ENCODE measurements around the gene CCDC152.

CCDC152 gene

DNA sequence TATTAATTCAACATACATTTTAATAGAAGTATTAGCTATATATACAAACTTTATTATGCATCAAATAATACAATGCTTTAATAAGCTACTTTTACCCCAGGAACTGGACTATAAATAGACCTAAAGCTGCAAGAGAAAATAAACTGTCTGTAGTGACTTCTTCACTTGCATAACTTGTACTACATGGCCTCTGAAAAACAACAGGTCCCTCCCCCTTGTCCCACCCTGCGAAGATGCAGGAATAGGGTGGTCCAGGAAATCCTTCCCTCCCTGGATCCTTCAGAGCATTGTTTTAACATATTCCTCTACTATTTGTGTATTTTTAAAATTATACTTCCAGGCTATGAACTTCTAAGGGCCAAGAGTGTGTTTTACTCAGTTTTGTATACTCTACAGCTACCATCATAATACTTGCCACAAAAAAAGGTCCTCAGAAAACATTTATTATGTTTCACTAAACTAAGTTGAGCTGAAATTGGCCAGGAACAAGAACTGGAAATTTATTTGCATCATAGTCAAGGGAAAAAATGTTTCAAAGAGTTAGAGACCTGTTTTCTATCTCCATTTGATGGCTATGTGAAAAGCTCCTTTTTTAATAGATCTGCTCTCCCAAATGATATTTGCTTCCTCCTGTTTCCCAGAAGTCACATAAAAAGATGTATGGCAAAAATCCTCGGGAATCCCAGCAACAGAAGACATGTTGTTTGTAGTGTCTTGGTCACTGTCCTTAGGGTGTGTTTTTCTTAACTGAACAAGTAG lies 70.3 kb downstream of the CCDC152 start:
- no peak for TF ChIP-seq MAX (IDR thresholded peaks at IDR 0.05)
- TF ChIP-seq, protein P1, sequence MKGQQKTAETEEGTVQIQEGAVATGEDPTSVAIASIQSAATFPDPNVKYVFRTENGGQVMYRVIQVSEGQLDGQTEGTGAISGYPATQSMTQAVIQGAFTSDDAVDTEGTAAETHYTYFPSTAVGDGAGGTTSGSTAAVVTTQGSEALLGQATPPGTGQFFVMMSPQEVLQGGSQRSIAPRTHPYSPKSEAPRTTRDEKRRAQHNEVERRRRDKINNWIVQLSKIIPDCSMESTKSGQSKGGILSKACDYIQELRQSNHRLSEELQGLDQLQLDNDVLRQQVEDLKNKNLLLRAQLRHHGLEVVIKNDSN (IDR thresholded peaks at IDR 0.05), result no peak
- no peak for TF ChIP-seq CREB1 (IDR thresholded peaks at IDR 0.05; ENCODE audit: low read depth)
- no peak for TF ChIP-seq YY1 (IDR thresholded peaks at IDR 0.05; ENCODE audit: low read depth)
- no peak for TF ChIP-seq EP300 (IDR thresholded peaks at IDR 0.05; ENCODE audit: borderline replicate concordance)
- no peak for TF ChIP-seq TEAD4 (IDR thresholded peaks at IDR 0.05)
- TF ChIP-seq EGR1 (IDR thresholded peaks at IDR 0.05), result no peak
- TF ChIP-seq NFIC (IDR thresholded peaks at IDR 0.05), result no peak
- TF ChIP-seq TCF12 (IDR thresholded peaks at IDR 0.05; ENCODE audit: low read depth), result no peak
- no peak for TF ChIP-seq ZBTB7A (IDR thresholded peaks at IDR 0.05; ENCODE audit: low read depth)
- no peak for TF ChIP-seq CEBPB (IDR thresholded peaks at IDR 0.05)
- TF ChIP-seq FOXM1 (IDR thresholded peaks at IDR 0.05; ENCODE audit: borderline replicate concordance, low read depth), result no peak

DNA sequence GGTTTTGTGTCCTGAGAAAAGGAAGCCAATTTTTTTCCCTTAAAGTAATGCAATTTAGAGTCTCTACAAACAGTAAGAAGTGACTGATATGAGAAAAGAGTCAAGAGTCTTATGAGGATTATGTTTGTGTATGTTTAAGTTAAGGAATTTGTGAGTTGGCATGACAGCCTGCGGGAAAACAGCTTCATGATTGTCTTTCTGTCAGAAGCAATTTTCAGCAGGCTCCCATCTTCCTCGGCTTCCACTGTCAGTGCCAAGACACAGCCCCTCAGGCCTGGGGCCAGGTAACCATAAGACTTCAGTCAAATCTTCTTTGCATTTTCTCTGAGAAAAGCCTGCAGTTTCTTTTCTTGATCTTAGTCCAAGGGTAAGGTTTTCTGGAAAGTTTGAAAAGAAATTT lies 72.1 kb downstream of the CCDC152 start:
- TF ChIP-seq TAF1 (IDR thresholded peaks at IDR 0.05; ENCODE audit: low read depth) (no peak), CEBPB (IDR thresholded peaks at IDR 0.05) (no peak), EGR1 (IDR thresholded peaks at IDR 0.05) (no peak), FOXM1 (IDR thresholded peaks at IDR 0.05; ENCODE audit: borderline replicate concordance, low read depth) (no peak), CREB1 (IDR thresholded peaks at IDR 0.05; ENCODE audit: low read depth) (no peak), RAD21 (IDR thresholded peaks at IDR 0.05; ENCODE audit: low read depth) (no peak), EP300 (IDR thresholded peaks at IDR 0.05; ENCODE audit: borderline replicate concordance) (no peak), NFIC (IDR thresholded peaks at IDR 0.05) (no peak), TEAD4 (IDR thresholded peaks at IDR 0.05) (no peak), ZBTB7A (IDR thresholded peaks at IDR 0.05; ENCODE audit: low read depth) (no peak), MAX (IDR thresholded peaks at IDR 0.05) (no peak), TCF12 (IDR thresholded peaks at IDR 0.05; ENCODE audit: low read depth) (no peak), YY1 (IDR thresholded peaks at IDR 0.05; ENCODE audit: low read depth) (no peak)
- TF ChIP-seq, protein P1 (IDR thresholded peaks at IDR 0.05), result no peak
- TF ChIP-seq, protein P2, sequence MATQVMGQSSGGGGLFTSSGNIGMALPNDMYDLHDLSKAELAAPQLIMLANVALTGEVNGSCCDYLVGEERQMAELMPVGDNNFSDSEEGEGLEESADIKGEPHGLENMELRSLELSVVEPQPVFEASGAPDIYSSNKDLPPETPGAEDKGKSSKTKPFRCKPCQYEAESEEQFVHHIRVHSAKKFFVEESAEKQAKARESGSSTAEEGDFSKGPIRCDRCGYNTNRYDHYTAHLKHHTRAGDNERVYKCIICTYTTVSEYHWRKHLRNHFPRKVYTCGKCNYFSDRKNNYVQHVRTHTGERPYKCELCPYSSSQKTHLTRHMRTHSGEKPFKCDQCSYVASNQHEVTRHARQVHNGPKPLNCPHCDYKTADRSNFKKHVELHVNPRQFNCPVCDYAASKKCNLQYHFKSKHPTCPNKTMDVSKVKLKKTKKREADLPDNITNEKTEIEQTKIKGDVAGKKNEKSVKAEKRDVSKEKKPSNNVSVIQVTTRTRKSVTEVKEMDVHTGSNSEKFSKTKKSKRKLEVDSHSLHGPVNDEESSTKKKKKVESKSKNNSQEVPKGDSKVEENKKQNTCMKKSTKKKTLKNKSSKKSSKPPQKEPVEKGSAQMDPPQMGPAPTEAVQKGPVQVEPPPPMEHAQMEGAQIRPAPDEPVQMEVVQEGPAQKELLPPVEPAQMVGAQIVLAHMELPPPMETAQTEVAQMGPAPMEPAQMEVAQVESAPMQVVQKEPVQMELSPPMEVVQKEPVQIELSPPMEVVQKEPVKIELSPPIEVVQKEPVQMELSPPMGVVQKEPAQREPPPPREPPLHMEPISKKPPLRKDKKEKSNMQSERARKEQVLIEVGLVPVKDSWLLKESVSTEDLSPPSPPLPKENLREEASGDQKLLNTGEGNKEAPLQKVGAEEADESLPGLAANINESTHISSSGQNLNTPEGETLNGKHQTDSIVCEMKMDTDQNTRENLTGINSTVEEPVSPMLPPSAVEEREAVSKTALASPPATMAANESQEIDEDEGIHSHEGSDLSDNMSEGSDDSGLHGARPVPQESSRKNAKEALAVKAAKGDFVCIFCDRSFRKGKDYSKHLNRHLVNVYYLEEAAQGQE (IDR thresholded peaks at IDR 0.05; ENCODE audit: low read depth), result no peak

DNA sequence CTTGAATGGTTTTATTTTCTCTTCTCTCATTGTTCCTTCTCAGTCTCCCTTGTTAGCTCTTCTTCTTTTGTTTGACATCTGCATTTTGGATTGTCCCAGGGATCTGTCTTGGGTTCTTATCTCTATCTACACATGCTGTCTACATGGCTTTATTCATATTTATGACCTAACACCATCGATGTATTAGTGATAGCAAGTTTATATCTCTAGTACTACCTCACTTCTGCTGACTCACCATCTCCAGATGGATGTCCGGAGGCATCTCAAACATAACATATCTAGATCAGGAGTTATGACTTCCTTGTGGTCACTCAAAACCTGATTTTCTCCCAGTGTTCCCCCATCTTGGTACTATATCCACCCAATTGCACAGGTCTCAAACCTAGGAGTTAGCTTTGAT lies 74.3 kb downstream of the CCDC152 start:
- TF ChIP-seq ZBTB7A (IDR thresholded peaks at IDR 0.05; ENCODE audit: low read depth) (no peak), EGR1 (IDR thresholded peaks at IDR 0.05) (no peak), FOXM1 (IDR thresholded peaks at IDR 0.05; ENCODE audit: borderline replicate concordance, low read depth) (no peak)

- TF ChIP-seq CREB1 (IDR thresholded peaks at IDR 0.05; ENCODE audit: low read depth), result no peak
- TF ChIP-seq NFIC (IDR thresholded peaks at IDR 0.05), result no peak
- TF ChIP-seq TEAD4 (IDR thresholded peaks at IDR 0.05), result no peak
- TF ChIP-seq ZBTB7A (IDR thresholded peaks at IDR 0.05; ENCODE audit: low read depth), result no peak
- no peak for TF ChIP-seq YY1 (IDR thresholded peaks at IDR 0.05; ENCODE audit: low read depth)
- no peak for TF ChIP-seq FOXM1 (IDR thresholded peaks at IDR 0.05; ENCODE audit: borderline replicate concordance, low read depth)
Measured at GRCh38 chr5:42832060-42832459, 75.4 kb downstream of the CCDC152 start.

DNA sequence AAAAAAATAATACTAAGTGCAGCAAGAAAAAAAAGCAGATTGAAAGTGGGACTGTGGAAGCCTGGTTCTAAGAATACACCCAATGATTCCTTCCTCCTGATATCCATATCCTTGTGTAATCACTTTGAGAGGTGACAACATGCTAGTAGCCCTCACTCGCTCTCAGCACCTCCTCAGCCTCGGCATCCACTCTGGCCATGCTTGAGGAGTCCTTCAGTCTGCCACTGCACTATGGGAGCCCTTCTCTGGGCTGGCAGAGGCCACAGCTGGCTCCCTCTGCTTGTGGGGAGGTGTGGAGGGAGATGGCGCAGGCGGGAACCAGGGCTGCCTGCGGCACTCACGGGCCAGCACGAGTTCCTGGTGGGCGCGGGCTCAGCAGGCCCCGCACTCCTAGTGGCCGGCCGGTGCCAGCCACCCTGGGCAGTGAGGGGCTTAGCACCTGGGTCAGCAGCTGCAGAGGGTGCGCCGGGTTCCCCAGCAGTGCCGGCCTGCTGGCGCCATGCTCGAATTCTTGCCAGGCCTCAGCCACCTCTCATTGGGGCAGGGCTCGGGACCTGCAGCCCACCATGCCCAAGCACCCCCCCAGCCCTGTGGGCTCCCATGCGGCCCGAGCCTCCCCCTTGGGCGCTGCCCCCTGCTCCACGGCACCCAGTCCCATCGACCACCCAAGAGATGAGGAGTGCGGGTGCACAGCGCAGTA lies 79.6 kb downstream of the CCDC152 start:
- TF ChIP-seq NFIC (IDR thresholded peaks at IDR 0.05), result no peak
- TF ChIP-seq, protein P1 (IDR thresholded peaks at IDR 0.05), result no peak
- no peak for TF ChIP-seq MAX (IDR thresholded peaks at IDR 0.05)
- no peak for TF ChIP-seq FOXM1 (IDR thresholded peaks at IDR 0.05; ENCODE audit: borderline replicate concordance, low read depth)
- TF ChIP-seq, protein P2 (IDR thresholded peaks at IDR 0.05; ENCODE audit: low read depth), result no peak
- no peak for TF ChIP-seq TEAD4 (IDR thresholded peaks at IDR 0.05)
- TF ChIP-seq EGR1 (IDR thresholded peaks at IDR 0.05), result no peak
- TF ChIP-seq ZBTB7A (IDR thresholded peaks at IDR 0.05; ENCODE audit: low read depth), result no peak
- no peak for TF ChIP-seq EP300 (IDR thresholded peaks at IDR 0.05; ENCODE audit: borderline replicate concordance)
- no peak for TF ChIP-seq YY1 (IDR thresholded peaks at IDR 0.05; ENCODE audit: low read depth)
- TF ChIP-seq CREB1 (IDR thresholded peaks at IDR 0.05; ENCODE audit: low read depth), result no peak
- TF ChIP-seq TCF12 (IDR thresholded peaks at IDR 0.05; ENCODE audit: low read depth), result no peak
- TF ChIP-seq RAD21 (IDR thresholded peaks at IDR 0.05; ENCODE audit: low read depth), result no peak
- TF ChIP-seq CEBPB (IDR thresholded peaks at IDR 0.05), result no peak
- no peak for TF ChIP-seq TAF1 (IDR thresholded peaks at IDR 0.05; ENCODE audit: low read depth)

Data from Ishikawa (cell line).